Right lobe of liver (tissue), 6 donors: ENCODE results near the gene MRPL16. TPM values are rescaled to one million over a fixed set of nuclear protein-coding genes. Genes with fewer than 3 reads are reported as not detected.

Source experiments
- ATAC-seq, 4 donors: fragments of 200-7000 bp; cut with Tn5 transposase; one replicate each; pipeline ENCODE4 v1.9.1; 2020; ENCODE audit warnings: mild to moderate bottlenecking in 4 of 4, moderate library complexity in 4 of 4
- DNase-seq, 3 donors: peaks; one replicate each; pipeline ENCODE4 v3.0.0-alpha.2; 2020
- H3K27ac ChIP-seq, 3 donors: fragments of 200-600 bp; one replicate each; pipeline ENCODE4 v1.8.0; 2022
- H3K27me3 ChIP-seq, 2 donors: fragments of 200-600 bp; one replicate each; pipeline ENCODE4 v1.8.0; 2022
- H3K36me3 ChIP-seq, 4 donors: fragments of 200-600 bp; sonication (generic) in 1 of 4; one replicate each; pipeline versions ENCODE4 v1.5.1 to v1.8.0; 2017 to 2022; ENCODE audit warnings: control low read depth in 1 of 4
- H3K4me1 ChIP-seq, 4 donors: fragments of 200-600 bp; sonication (generic) in 1 of 4; one replicate each; pipeline versions ENCODE4 v1.5.1 to v1.8.0; 2017 to 2022; ENCODE audit warnings: control low read depth in 1 of 4
- H3K4me3 ChIP-seq, 3 donors: fragments of 200-600 bp; one replicate each; pipeline ENCODE4 v1.8.0; 2022
- H3K9me3 ChIP-seq, 4 donors: fragments of 200-600 bp; sonication (generic) in 1 of 4; one replicate each; pipeline versions ENCODE4 v1.5.1 to v1.8.0; 2017 to 2022; ENCODE audit warnings: control low read depth in 1 of 4
- POLR2A ChIP-seq: fragments of 450-650 bp; IDR thresholded peaks from one replicate; pipeline ENCODE4 v1.6.1; 2017; ENCODE audit warnings: antibody characterized with exemption, mild to moderate bottlenecking
- WGBS: methylation state at CpG from one replicate; pipeline ENCODE4 v1.1.6; 2018; ENCODE audit warnings: low coverage, low lambda C conversion rate; ENCODE audit not compliant: insufficient coverage; ENCODE audit errors: missing lambda C conversion rate; 5-methylcytosine and 5-hydroxymethylcytosine counted together
- intact Hi-C, 2 donors: fragments of 100-400 bp; cut with DNase I; formaldehyde crosslinking; loops; one replicate each; pipeline versions ENCODE4 v1.11.2 to v1.14.1; 2022
- total RNA-seq, 6 experiments: library from RNA; depleted of rRNA in 2 of 6; stranded (reverse); fragments of >200 nt in 2 of 6; fragmentation: NEBNext Ultra II Directional in 3 of 6; extraction: Animal tissue kit (Norgen Biotek cat#: 25700) in 3 of 6; gene quantifications; one replicate each; pipeline versions ENCODE4 v1.1.0 to v1.2.4, GENCODE V29; 2016 to 2023
- TF ChIP-seq, protein P1 (sequence below), 4 donors: fragments of 200-600 bp in 3 of 4; fragments of 450-650 bp in 1 of 4; IDR thresholded peaks; one replicate each; pipeline versions ENCODE4 v1.5.1 to v1.8.0; 2016 to 2022; ENCODE audit warnings: antibody characterized with exemption in 4 of 4, mild to moderate bottlenecking in 2 of 4
- donor health status: DM: no; HTN: yes; CAD: no.
- donor health status: DM: no; HTN: no; CAD: no.
- donor health status: DM: no; HTN: no; CAD: no.
- donor health status: DM: no; HTN: yes; CAD: no.
- donor health status: DM: no; HTN: yes; CAD: no.

Gene MRPL16
- total RNA-seq, 6 experiments from 2014 or later: 30.6 to 48.3 (median 37.3) TPM

DNA sequence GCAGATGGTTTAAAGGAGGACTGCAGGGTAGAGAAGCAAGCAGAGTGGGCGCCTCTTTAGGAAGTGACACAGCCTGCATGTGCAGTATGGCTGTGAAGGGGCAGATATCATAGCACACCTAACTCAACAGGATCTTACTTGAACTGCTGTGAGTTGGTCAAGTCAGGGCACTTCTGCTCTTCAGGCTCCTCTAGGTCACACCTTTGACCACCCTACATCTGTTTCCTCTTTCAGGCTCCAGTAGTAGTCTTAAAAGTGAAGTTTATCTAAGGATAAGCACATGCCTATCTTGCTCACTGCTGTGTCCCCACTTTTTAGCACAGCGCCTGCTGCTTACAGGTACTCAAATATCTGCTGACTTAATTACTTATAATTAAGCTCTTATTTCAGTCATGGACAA, 6.5 kb downstream of the MRPL16 start:
- Histone ChIP-seq H3K4me1 (no peaks in the 10 kb centered on the region), H3K27me3 (no peaks in the 10 kb centered on the region), H3K4me3 (no peak overlapping the region), H3K36me3 (peaks cover 0 to 20% (median 13%) of the 10 kb centered on the region in 4 donors), H3K9me3 (no peaks in the 10 kb centered on the region), H3K27ac (no peak overlapping the region)
- DNase-seq (no peak), ATAC-seq (no peak)
- intact Hi-C loops: loop anchor here (5.0 kb wide), 1 partner anchor 52 kb away; no protein-coding TSS in a partner anchor
- 81% methylated on average over 2 of the region's 2 CpGs for WGBS
- TF ChIP-seq, protein P1, sequence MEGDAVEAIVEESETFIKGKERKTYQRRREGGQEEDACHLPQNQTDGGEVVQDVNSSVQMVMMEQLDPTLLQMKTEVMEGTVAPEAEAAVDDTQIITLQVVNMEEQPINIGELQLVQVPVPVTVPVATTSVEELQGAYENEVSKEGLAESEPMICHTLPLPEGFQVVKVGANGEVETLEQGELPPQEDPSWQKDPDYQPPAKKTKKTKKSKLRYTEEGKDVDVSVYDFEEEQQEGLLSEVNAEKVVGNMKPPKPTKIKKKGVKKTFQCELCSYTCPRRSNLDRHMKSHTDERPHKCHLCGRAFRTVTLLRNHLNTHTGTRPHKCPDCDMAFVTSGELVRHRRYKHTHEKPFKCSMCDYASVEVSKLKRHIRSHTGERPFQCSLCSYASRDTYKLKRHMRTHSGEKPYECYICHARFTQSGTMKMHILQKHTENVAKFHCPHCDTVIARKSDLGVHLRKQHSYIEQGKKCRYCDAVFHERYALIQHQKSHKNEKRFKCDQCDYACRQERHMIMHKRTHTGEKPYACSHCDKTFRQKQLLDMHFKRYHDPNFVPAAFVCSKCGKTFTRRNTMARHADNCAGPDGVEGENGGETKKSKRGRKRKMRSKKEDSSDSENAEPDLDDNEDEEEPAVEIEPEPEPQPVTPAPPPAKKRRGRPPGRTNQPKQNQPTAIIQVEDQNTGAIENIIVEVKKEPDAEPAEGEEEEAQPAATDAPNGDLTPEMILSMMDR (IDR thresholded peaks at IDR 0.05): no peak
- TF ChIP-seq POLR2A: no peak

DNA sequence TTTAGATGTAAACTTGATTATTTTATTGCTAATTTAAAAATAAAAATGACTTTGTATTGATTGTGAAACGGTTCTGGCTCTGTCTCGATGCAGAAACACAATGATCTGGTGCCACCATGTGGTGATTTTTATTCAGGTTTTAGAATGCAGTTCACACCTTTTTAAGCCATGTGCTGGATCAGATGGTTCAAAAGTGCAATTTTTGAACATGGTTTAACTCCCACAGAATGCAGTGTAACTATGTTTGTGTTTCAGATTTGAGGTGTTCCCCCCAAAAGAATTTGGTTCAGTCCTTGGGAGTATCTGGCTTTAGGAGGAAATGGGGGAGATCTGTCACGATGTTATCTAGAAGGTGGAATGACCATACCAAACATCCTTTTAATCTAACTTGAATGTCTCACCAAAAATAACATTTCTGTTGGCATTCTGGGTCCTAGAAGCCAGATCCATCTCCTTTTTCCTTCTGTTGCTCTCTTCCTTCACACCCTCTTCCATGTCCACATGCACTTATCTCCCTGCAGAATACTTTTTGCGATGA, 7.9 kb downstream of the MRPL16 start:
- no peaks in the 10 kb centered on the region for H3K9me3 ChIP-seq
- no peaks in the 10 kb centered on the region for H3K4me1 ChIP-seq
- no peak for DNase-seq
- no peaks in the 10 kb centered on the region for H3K27me3 ChIP-seq
- intact Hi-C loops: loop anchor here (5.0 kb wide), 1 partner anchor 50 kb away; no protein-coding TSS in a partner anchor
- H3K27ac ChIP-seq: no peak overlapping the region
- peak; percentile 81 to 91 (median 84) for ATAC-seq
- H3K36me3 ChIP-seq: peaks cover 0 to 18% (median 12%) of the 10 kb centered on the region in 4 donors
- no peak overlapping the region for H3K4me3 ChIP-seq
- no peak for TF ChIP-seq POLR2A
- TF ChIP-seq, protein P1 (IDR thresholded peaks at IDR 0.05): peak; percentile 67 to 83 (median 73)
- 50% methylated on average over 4 of the region's 4 CpGs for WGBS

DNA sequence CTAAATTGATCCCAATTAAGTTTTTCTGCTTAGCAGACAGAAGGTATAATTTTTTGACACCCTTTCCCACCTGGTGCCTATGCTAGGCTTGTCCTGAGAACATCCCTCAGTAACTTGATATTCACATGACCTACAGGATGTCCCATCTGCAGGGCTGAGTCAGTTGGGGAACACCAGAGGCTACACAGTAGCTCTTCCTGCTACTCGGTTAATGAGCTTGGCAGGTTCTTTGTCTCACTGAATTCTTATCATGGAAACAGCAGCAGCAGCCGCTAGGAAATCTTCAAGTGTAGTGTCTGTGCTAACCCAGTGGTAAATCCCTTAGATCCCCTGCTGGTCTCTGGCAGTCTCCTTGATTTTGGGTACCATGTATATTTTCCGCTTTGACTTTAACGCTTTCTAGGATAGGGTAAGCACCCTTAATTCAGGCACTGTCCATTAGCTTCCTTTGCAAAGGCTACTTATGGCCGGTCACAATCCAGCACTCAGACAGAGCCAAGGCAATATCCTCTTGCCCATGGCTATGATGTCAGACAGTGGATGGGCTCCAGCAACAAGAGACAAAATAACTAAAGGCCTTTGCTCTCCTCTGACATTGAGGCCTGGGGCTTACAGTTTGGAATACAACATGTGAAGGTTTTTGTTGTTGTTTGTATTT, 8.5 kb downstream of the MRPL16 start:
- TF ChIP-seq, protein P1 (IDR thresholded peaks at IDR 0.05): no peak
- no peak for TF ChIP-seq POLR2A
- ATAC-seq (peak; percentile 66 to 81 (median 72)), DNase-seq (no peak)
- Histone ChIP-seq H3K36me3 (peaks cover 0 to 17% (median 12%) of the 10 kb centered on the region in 4 donors), H3K27ac (no peak overlapping the region), H3K4me1 (no peaks in the 10 kb centered on the region), H3K27me3 (no peaks in the 10 kb centered on the region), H3K4me3 (no peak overlapping the region), H3K9me3 (no peaks in the 10 kb centered on the region)
- intact Hi-C loops: loop anchor here (5.0 kb wide), 1 partner anchor 50 kb away; no protein-coding TSS in a partner anchor
- 65% methylated on average over 5 of the region's 5 CpGs for WGBS

DNA sequence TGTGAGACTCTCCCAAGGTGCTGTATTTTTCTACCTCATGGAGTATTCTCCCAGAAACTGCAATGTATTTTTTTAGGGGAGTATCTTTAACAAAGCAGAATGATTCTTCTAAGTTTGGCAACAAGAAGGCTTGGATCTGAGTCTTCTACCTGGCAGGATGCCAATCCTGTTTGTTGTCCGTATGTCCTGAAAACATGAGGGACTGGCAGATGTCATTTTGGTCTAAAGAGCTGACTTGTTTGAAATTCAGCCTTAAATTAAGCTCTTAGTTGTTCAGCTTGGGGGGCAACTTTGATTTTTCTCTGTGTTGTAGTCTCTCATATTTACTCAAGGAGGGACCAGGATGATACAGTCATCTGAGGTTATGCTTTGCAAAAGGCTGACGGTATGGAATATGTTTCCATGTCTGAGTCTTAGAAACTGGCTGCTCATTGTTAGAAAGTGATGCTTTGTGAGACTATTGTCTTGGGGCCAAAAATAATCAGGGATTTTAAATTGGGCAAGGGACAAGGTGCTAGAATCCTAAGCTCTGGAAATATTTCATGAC, 9.3 kb downstream of the MRPL16 start:
- 36% methylated on average over 2 of the region's 2 CpGs for WGBS
- TF ChIP-seq, protein P1 (IDR thresholded peaks at IDR 0.05): no peak
- no peak for TF ChIP-seq POLR2A
- Histone ChIP-seq H3K27ac (no peak overlapping the region), H3K4me3 (no peak overlapping the region), H3K36me3 (peaks cover 0 to 8% (median 4%) of the 10 kb centered on the region in 4 donors), H3K27me3 (no peaks in the 10 kb centered on the region), H3K9me3 (no peaks in the 10 kb centered on the region), H3K4me1 (no peaks in the 10 kb centered on the region)
- no peak for ATAC-seq
- DNase-seq: no peak
- intact Hi-C loops: loop anchor here (5.0 kb wide), 1 partner anchor 49 kb away; no protein-coding TSS in a partner anchor
